Upper lobe of left lung (tissue), 4 donors: Measurements from ENCODE around the gene KIF2C.

ENCODE experiments used
- CTCF ChIP-seq, 6 experiments: fragments of 450-650 bp in 4 of 6; fragments of 200-600 bp in 2 of 6; sonication (generic) in 2 of 6; IDR thresholded peaks; one replicate each; pipeline ENCODE4 v1.5.1; 2016 to 2019; ENCODE audit warnings: antibody characterized with exemption in 6 of 6
- EP300 ChIP-seq, 4 donors: sonication (generic); formaldehyde crosslinking; IDR thresholded peaks; one replicate each; pipeline ENCODE4 v1.5.1; 2017; ENCODE audit warnings: antibody characterized with exemption in 4 of 4, control low read depth in 2 of 4
- POLR2A ChIP-seq, 4 donors: fragments of 450-650 bp; IDR thresholded peaks; one replicate each; pipeline ENCODE4 v1.5.1; 2016 to 2017; ENCODE audit warnings: antibody characterized with exemption in 4 of 4, mild to moderate bottlenecking in 2 of 4
- POLR2AphosphoS5 ChIP-seq, 2 donors: sonication (generic); formaldehyde crosslinking; IDR thresholded peaks; one replicate each; pipeline ENCODE4 v1.5.1; 2017; ENCODE audit warnings: antibody characterized with exemption in 2 of 2

- TF ChIP-seq POLR2AphosphoS5 (IDR thresholded peaks at IDR 0.05) (no peak), CTCF (IDR thresholded peaks at IDR 0.05) (no peak), EP300 (IDR thresholded peaks at IDR 0.05) (no peak), POLR2A (IDR thresholded peaks at IDR 0.05) (no peak)
These were observed 41.0 kb downstream of the KIF2C start for GRCh38 chr1:44780583-44781121.
